DOHH2 (cell line): ENCODE data around the gene ANTXR2.

Experiments used
- H3F3A ChIP-seq: fragments of 200-600 bp; sonication (generic), shearing (Covaris generic); 2 replicates; pipeline ENCODE4 v1.6.0; 2016; ENCODE audit warnings: antibody characterized with exemption, mild to moderate bottlenecking; ENCODE audit not compliant: control insufficient read depth, insufficient read depth
- H3K27ac ChIP-seq: fragments of 200-600 bp; sonication (generic); 2 replicates; pipeline ENCODE4 v1.5.1; 2014; ENCODE audit warnings: low read depth, mild to moderate bottlenecking, low read length, moderate library complexity
- H3K27me3 ChIP-seq: fragments of 200-600 bp; sonication (generic); 2 replicates; pipeline ENCODE4 v1.6.1; 2014; ENCODE audit warnings: mild to moderate bottlenecking, low read length, mixed read lengths; ENCODE audit not compliant: control insufficient read depth
- H3K36me3 ChIP-seq: fragments of 200-600 bp; sonication (generic); 2 replicates; pipeline ENCODE4 v1.6.1; 2014; ENCODE audit warnings: mild to moderate bottlenecking, low read length, moderate library complexity, mixed read lengths; ENCODE audit not compliant: control insufficient read depth
- H3K4me1 ChIP-seq: fragments of 200-600 bp; sonication (generic); 2 replicates; pipeline ENCODE4 v1.6.1; 2014; ENCODE audit warnings: mild to moderate bottlenecking, low read length, mixed read lengths; ENCODE audit not compliant: control insufficient read depth
- H3K4me2 ChIP-seq: fragments of 200-600 bp; sonication (generic); 2 replicates; pipeline ENCODE4 v1.6.0; 2014; ENCODE audit warnings: mild to moderate bottlenecking, low read length, moderate library complexity
- H3K4me3 ChIP-seq: fragments of 200-600 bp; sonication (generic); 2 replicates; pipeline ENCODE4 v1.5.1; 2014; ENCODE audit warnings: mild to moderate bottlenecking, low read length, mixed read lengths
- H3K79me2 ChIP-seq: fragments of 200-600 bp; sonication (generic); 2 replicates; pipeline ENCODE4 v1.6.1; 2014; ENCODE audit warnings: mild to moderate bottlenecking, low read length, mixed read lengths; ENCODE audit not compliant: control insufficient read depth
- H3K9me2 ChIP-seq: fragments of 200-600 bp; sonication (generic); replicated peaks from 2 replicates; pipeline ENCODE4 v1.6.1; 2014; ENCODE audit warnings: mild to moderate bottlenecking, low read length, mixed read lengths; ENCODE audit not compliant: control insufficient read depth
- H3K9me3 ChIP-seq: fragments of 200-600 bp; sonication (generic); 2 replicates; pipeline ENCODE4 v1.6.1; 2014; ENCODE audit warnings: antibody characterized with exemption, low read length, mixed read lengths; ENCODE audit not compliant: control insufficient read depth, insufficient read depth
- H4K20me1 ChIP-seq: fragments of 200-600 bp; sonication (generic); 2 replicates; pipeline ENCODE4 v1.6.0; 2014; ENCODE audit warnings: low read depth, mild to moderate bottlenecking, antibody characterized with exemption, low read length, moderate library complexity; ENCODE audit not compliant: control insufficient read depth, insufficient read depth
- EZH2phosphoT487 ChIP-seq: fragments of 200-600 bp; sonication (generic); IDR thresholded peaks from 2 replicates; pipeline ENCODE4 v1.6.1; 2017; ENCODE audit warnings: borderline replicate concordance, mild to moderate bottlenecking, antibody characterized with exemption, low read length, moderate library complexity, mixed read lengths
- TF ChIP-seq, protein P1 (sequence below): fragments of 200-600 bp; sonication (generic); IDR thresholded peaks from one replicate; pipeline ENCODE4 v1.5.1; 2014; ENCODE audit warnings: antibody characterized with exemption, mild to moderate bottlenecking, low read depth, low read length; ENCODE audit not compliant: poor library complexity, severe bottlenecking

Gene ANTXR2

DNA sequence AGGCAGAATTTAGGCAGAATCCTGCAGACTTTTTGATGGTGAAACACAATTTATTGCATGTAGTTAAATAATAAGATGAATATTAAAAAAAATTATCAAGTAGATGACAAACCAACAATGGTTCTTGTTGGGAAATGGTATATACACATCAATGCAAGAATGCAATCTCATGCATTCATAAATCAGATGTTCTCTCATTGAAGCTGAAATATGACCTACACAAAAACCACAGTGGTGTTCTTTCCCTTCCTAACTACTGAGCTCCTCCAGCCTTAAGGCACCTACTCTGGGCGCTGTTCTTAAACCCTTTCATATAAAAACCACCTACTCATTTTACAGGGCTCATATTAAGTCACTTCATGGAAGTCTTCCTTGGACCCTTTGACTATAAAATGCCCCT lies 64.1 kb downstream of the ANTXR2 start:
- Histone ChIP-seq H3K9me2 (no peaks in the 10 kb centered on the region), H3K4me3 (no peak overlapping the region), H3K4me1 (no peaks in the 10 kb centered on the region), H3K27me3 (no peaks in the 10 kb centered on the region), H3F3A (no peaks in the 10 kb centered on the region), H3K79me2 (no peaks in the 10 kb centered on the region), H3K27ac (no peak overlapping the region), H3K4me2 (no peak overlapping the region), H3K36me3 (no peaks in the 10 kb centered on the region), H4K20me1 (no peaks in the 10 kb centered on the region), H3K9me3 (no peaks in the 10 kb centered on the region)
- TF ChIP-seq, protein P1, sequence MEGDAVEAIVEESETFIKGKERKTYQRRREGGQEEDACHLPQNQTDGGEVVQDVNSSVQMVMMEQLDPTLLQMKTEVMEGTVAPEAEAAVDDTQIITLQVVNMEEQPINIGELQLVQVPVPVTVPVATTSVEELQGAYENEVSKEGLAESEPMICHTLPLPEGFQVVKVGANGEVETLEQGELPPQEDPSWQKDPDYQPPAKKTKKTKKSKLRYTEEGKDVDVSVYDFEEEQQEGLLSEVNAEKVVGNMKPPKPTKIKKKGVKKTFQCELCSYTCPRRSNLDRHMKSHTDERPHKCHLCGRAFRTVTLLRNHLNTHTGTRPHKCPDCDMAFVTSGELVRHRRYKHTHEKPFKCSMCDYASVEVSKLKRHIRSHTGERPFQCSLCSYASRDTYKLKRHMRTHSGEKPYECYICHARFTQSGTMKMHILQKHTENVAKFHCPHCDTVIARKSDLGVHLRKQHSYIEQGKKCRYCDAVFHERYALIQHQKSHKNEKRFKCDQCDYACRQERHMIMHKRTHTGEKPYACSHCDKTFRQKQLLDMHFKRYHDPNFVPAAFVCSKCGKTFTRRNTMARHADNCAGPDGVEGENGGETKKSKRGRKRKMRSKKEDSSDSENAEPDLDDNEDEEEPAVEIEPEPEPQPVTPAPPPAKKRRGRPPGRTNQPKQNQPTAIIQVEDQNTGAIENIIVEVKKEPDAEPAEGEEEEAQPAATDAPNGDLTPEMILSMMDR: no peak
- no peak for TF ChIP-seq EZH2phosphoT487

DNA sequence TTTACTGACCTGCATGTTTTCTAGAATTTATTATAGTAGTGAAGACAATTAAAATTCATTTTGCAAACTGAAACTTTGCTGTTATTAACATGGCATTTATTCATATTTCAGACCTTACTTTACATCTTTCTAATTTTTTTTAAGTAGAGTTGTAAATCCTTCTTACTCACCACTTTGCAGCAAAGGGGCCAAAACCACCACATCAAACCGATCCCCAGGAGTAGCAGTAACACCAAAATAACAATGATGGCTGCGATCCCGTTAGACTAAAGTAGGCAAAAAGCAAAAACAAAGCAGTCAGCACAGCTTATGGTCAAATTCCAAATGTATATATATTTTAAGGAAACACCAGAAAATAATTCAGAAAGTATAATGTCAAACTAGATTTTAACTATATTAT lies 64.7 kb downstream of the ANTXR2 start:
- Histone ChIP-seq H4K20me1 (no peaks in the 10 kb centered on the region), H3K27ac (no peak overlapping the region), H3K4me2 (no peak overlapping the region), H3K9me3 (no peaks in the 10 kb centered on the region), H3K27me3 (no peaks in the 10 kb centered on the region), H3K9me2 (no peaks in the 10 kb centered on the region), H3K79me2 (no peaks in the 10 kb centered on the region), H3K4me3 (no peak overlapping the region), H3K4me1 (no peaks in the 10 kb centered on the region), H3K36me3 (no peaks in the 10 kb centered on the region), H3F3A (no peaks in the 10 kb centered on the region)
- TF ChIP-seq EZH2phosphoT487: no peak
- TF ChIP-seq, protein P1: no peak

DNA sequence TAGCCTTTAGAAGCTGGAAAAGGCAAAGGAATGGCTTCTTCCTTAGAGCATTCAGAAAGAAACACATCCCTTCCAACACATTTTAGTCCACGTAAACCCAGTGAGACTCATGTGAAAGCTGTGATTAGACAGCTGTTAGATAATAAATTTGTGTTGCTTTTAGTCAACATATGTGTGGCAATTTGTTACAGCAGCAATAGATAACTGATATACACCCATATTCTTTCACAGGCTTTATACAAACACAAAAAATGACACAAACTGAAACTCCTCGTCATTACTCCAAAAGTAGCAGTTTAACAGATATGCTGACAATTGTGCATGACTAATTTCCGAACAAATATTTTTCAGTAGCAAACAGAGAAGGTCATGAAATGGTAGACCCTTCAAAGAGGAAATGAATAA lies 65.3 kb downstream of the ANTXR2 start:
- Histone ChIP-seq H3K4me1 (no peaks in the 10 kb centered on the region), H3K36me3 (no peaks in the 10 kb centered on the region), H3K9me2 (no peaks in the 10 kb centered on the region), H3K27ac (no peak overlapping the region), H3K9me3 (no peaks in the 10 kb centered on the region), H3K4me2 (no peak overlapping the region), H3F3A (no peaks in the 10 kb centered on the region), H3K4me3 (no peak overlapping the region), H4K20me1 (no peaks in the 10 kb centered on the region), H3K79me2 (no peaks in the 10 kb centered on the region), H3K27me3 (no peaks in the 10 kb centered on the region)
- no peak for TF ChIP-seq EZH2phosphoT487
- TF ChIP-seq, protein P1: no peak
